Fibroblast of mammary gland (primary cell): ENCODE data around the gene CSF3.
"Not testable (repeated sequence)": the region's sequence is repeated elsewhere in the genome, so short reads cannot be mapped to it uniquely, and the experiment has no call there.

Experiments
- DNase-seq: peaks from one replicate; pipeline ENCODE4 v3.0.0-alpha.2; 2010; ENCODE audit warnings: low read depth
- H3K4me3 ChIP-seq: 2 replicates; pipeline ENCODE4 v1.5.1; 2011; ENCODE audit warnings: low read depth, mild to moderate bottlenecking, low read length, moderate library complexity; ENCODE audit not compliant: control insufficient read depth
- CTCF ChIP-seq: conservative IDR thresholded peaks from 2 replicates; pipeline ENCODE4 v1.5.1; 2011; ENCODE audit warnings: low read depth, low read length, inconsistent platforms; ENCODE audit not compliant: control insufficient read depth, insufficient read depth

The CSF3 gene

GRCh38 chr17:40004712-40005111 lies 10.5 kb upstream of the CSF3 start:
- TF ChIP-seq CTCF, result no peak
- no peak overlapping the region for H3K4me3 ChIP-seq
- DNase-seq, result no peak

GRCh38 chr17:40005520-40005919 lies 9.7 kb upstream of the CSF3 start:
- DNase-seq, result no peak
- no peak overlapping the region for H3K4me3 ChIP-seq
- TF ChIP-seq CTCF, result no peak

DNA sequence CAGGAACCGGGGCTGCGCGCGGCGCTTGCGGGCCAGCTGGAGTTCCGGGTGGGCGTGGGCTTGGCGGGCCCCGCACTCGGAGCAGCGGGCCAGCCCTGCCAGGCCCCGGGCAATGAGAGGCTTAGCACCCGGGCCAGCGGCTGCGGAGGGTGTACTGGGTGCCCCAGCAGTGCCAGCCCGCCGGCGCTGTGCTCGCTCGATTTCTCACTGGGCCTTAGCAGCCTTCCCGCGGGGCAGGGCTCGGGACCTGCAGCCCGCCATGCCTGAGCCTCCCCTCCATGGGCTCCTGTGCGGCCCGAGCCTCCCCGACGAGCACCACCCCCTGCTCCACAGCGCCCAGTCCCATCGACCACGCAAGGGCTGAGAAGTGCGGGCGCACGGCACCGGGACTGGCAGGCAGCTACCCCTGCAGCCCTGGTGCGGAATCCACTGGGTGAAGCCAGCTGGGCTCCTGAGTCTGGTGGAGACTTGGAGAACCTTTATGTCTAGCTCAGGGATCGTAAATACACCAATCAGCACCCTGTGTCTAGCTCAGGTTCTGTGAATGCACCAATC lies 4.2 kb upstream of the CSF3 start:
- H3K4me3 ChIP-seq, DNase-seq: not testable (repeated sequence)

DNA sequence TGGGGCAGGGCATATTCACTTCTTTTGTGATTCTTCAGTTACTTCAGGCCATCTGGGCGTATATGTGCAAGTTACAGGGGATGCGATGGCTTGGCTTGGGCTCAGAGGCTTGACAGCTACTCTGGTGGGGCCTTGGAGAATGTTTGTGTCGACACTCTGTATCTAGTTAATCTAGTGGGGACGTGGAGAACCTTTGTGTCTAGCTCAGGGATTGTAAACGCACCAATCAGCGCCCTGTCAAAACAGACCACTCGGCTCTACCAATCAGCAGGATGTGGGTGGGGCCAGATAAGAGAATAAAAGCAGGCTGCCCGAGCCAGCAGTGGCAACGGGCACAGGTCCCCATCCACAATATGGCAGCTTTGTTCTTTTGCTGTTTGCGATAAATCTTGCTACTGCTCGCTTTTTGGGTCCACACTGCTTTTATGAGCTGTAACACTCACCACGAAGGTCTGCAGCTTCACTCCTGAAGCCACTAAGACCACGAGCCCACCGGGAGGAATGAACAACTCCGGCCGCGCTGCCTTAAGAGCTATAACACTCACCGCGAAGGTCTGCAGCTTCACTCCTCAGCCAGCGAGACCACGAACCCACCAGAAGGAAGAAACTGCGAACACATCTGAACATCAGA lies 3.1 kb upstream of the CSF3 start:
- not testable (repeated sequence) for H3K4me3 ChIP-seq, DNase-seq

GRCh38 chr17:40014375-40014980 lies 762 bp upstream of the CSF3 start:
- no peak overlapping the region for H3K4me3 ChIP-seq
- DNase-seq, result peak; percentile 62
- TF ChIP-seq CTCF, result no peak

GRCh38 chr17:40015998-40016985 lies 1.1 kb downstream of the CSF3 start:
- no peak for TF ChIP-seq CTCF
- DNase-seq, result no peak
- H3K4me3 ChIP-seq, result peak overlapping the region; percentile 31

DNA sequence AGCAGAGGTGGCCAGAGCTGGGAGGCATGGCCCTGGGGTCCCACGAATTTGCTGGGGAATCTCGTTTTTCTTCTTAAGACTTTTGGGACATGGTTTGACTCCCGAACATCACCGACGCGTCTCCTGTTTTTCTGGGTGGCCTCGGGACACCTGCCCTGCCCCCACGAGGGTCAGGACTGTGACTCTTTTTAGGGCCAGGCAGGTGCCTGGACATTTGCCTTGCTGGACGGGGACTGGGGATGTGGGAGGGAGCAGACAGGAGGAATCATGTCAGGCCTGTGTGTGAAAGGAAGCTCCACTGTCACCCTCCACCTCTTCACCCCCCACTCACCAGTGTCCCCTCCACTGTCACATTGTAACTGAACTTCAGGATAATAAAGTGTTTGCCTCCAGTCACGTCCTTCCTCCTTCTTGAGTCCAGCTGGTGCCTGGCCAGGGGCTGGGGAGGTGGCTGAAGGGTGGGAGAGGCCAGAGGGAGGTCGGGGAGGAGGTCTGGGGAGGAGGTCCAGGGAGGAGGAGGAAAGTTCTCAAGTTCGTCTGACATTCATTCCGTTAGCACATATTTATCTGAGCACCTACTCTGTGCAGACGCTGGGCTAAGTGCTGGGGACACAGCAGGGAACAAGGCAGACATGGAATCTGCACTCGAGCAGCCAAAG lies 2.3 kb downstream of the CSF3 start:
- no peak for TF ChIP-seq CTCF
- peak overlapping the region; percentile 7 for H3K4me3 ChIP-seq
- DNase-seq, result peak; percentile 46
